Spleen (tissue), 7 donors: ENCODE data around the gene PHF21B.

Experiments
- POLR2A ChIP-seq, 3 donors: fragments of 450-650 bp; IDR thresholded peaks; one replicate each; pipeline ENCODE4 v1.5.1; 2017; ENCODE audit warnings: antibody characterized with exemption in 3 of 3, mild to moderate bottlenecking in 1 of 3
- POLR2AphosphoS5 ChIP-seq, 3 donors: sonication (generic); formaldehyde crosslinking; IDR thresholded peaks; one replicate each; pipeline ENCODE4 v1.5.1; 2017; ENCODE audit warnings: antibody characterized with exemption in 3 of 3
- TF ChIP-seq, protein P1 (sequence below), 11 experiments: fragments of 200-600 bp in 7 of 11; fragments of 450-650 bp in 4 of 11; sonication (generic) in 4 of 11; IDR thresholded peaks in 8 of 11; conservative IDR thresholded peaks in 3 of 11; 1 replicate in 7 of 11; 2 replicates in 4 of 11; pipeline versions ENCODE4 v1.4.0 to v1.8.0; 2016 to 2021; ENCODE audit warnings: antibody characterized with exemption in 11 of 11, inconsistent platforms in 4 of 11, mild to moderate bottlenecking in 1 of 11
- donor health status: DM: no; HTN: no; CAD: no; lungs with moderate emphysema.
- donor health status: DM: no; HTN: no; CAD: no.
- donor health status: DM: no; HTN: no; CAD: no.

- TF ChIP-seq, protein P1, sequence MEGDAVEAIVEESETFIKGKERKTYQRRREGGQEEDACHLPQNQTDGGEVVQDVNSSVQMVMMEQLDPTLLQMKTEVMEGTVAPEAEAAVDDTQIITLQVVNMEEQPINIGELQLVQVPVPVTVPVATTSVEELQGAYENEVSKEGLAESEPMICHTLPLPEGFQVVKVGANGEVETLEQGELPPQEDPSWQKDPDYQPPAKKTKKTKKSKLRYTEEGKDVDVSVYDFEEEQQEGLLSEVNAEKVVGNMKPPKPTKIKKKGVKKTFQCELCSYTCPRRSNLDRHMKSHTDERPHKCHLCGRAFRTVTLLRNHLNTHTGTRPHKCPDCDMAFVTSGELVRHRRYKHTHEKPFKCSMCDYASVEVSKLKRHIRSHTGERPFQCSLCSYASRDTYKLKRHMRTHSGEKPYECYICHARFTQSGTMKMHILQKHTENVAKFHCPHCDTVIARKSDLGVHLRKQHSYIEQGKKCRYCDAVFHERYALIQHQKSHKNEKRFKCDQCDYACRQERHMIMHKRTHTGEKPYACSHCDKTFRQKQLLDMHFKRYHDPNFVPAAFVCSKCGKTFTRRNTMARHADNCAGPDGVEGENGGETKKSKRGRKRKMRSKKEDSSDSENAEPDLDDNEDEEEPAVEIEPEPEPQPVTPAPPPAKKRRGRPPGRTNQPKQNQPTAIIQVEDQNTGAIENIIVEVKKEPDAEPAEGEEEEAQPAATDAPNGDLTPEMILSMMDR (IDR thresholded peaks at IDR 0.05 in 8 of 11, conservative IDR thresholded peaks at IDR 0.05 in 3 of 11) = no peak
- TF ChIP-seq POLR2A (IDR thresholded peaks at IDR 0.05) (no peak), POLR2AphosphoS5 (IDR thresholded peaks at IDR 0.05) (no peak)
Measured at GRCh38 chr22:45033136-45033535, 23.3 kb upstream of the PHF21B start.
